Ecto neural progenitor cell (in vitro differentiated cells): ENCODE results near the gene FOXJ1.
A peak's percentile ranks its signal among the peaks of the same experiment; 100 is the strongest.
"Not testable (repeated sequence)": the region's sequence is repeated elsewhere in the genome, so short reads cannot be mapped to it uniquely, and the experiment has no call there.

ENCODE experiments used
- DNase-seq: peaks from one replicate; pipeline ENCODE4 v3.0.0-alpha.2; 2018; ENCODE audit warnings: low spot score

Gene FOXJ1, protein sequence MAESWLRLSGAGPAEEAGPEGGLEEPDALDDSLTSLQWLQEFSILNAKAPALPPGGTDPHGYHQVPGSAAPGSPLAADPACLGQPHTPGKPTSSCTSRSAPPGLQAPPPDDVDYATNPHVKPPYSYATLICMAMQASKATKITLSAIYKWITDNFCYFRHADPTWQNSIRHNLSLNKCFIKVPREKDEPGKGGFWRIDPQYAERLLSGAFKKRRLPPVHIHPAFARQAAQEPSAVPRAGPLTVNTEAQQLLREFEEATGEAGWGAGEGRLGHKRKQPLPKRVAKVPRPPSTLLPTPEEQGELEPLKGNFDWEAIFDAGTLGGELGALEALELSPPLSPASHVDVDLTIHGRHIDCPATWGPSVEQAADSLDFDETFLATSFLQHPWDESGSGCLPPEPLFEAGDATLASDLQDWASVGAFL

GRCh38 chr17:76141212-76142038, at the start of gene FOXJ1:
Gene FOXJ1, minus strand, starts transcription at chr17:76141245. Its CDS starts 850 bp downstream, at chr17:76140395.
- DNase-seq, result peak; percentile 100

DNA sequence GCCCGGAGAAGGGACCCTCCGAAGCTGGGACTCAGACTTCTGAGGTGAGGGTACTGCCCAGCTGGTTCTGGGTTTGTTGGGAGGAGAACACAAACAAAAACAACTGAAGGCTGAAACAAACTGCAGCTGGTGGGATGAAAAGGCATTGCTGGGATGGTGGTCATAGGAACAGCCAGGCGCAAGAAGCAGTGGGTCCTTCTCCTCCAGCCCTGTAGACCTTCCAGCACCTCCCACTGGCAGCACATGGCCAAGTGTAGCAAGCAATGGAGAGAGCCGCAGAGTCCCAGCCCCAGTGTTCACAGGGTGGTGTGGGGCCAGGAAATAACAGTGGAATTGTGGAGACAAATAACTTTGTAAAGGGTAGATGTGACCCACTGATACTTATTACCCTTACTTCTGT, 48.7 kb upstream of the FOXJ1 start:
- no peak for DNase-seq

DNA sequence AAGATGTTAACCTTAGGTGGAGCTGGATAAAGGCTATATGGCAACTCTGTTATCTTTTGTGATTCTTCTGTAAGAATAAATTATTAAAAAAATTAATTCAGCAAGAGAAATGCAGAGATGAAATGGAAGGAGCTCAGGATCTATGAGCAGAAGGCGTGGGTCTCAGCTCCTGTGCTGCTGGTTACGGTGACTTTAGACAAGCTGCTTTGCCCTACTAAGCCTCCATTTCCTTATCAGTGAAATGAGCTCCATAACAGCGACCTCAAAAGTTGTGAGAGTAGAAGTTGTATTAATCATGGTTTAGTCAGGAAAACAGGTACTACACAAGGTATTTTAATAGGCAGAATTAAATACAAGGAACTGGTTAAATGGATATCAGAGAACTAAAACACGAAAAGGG, 48.2 kb upstream of the FOXJ1 start:
- no peak for DNase-seq

GRCh38 chr17:76188213-76189016, 47.4 kb upstream of the FOXJ1 start:
- no peak for DNase-seq

DNA sequence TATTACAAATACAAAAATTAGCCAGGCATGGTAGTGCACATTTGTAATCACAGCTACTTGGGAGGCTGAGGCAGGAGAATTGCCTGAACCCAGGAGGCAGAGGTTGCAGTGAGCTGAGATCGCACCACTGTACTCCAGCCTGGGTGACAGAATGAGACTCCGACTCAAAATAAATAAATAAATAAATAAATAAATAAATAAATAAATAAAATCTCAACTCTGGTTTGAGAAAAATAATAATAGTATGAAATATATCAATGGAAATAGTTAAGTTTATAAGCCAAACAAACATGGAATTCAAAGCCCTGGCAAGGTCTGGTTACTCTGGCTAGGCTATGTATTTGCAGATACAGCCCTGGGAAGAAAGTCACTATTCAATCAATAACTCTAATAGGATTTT, 45.7 kb upstream of the FOXJ1 start:
- DNase-seq, result not testable (repeated sequence)

- DNase-seq, result no peak
These were observed 43.2 kb upstream of the FOXJ1 start for GRCh38 chr17:76184290-76184689.

DNA sequence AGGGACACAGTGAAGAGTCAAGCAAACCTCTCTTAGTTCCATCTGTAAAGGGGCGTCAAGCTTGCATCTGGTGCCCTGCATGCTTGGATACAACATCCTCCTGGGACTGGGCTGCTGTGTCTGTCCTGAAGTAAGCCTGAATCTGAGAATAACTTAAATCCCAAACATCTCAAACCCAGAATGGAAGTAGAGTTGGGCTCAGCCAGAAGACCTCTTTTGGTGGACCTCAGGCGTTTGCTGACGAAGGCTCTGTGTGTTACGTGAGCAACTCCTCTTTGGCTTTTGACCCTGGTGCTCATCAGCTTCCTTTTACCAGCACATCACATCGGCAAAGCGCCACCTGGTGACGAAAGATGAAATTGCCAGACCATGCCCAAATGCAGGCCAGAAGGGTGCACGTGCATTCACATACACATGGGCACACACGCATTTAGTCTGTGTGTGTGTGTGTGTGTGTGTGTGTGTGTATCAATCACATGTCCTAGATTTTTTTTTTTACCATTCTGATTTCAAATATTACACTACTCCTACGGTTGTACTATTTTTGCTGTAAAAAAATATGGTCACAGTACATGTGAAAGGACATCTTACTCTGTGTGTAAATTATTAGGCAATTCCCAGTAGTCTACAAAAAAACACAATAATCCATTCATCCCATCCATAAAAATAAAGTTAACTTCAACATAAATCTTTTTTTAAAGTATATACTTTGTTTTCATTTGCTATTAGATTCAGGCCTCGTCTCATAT, 41.1 kb upstream of the FOXJ1 start:
- peak; percentile 96 for DNase-seq

- no peak for DNase-seq
These were observed 38.7 kb upstream of the FOXJ1 start for GRCh38 chr17:76179496-76180467.

- DNase-seq, result no peak
These were observed 37.1 kb upstream of the FOXJ1 start for GRCh38 chr17:76178124-76178523.

- no peak for DNase-seq
These were observed 35.9 kb upstream of the FOXJ1 start for GRCh38 chr17:76176701-76177574.

GRCh38 chr17:76174037-76174436, 33.0 kb upstream of the FOXJ1 start:
- no peak for DNase-seq

DNA sequence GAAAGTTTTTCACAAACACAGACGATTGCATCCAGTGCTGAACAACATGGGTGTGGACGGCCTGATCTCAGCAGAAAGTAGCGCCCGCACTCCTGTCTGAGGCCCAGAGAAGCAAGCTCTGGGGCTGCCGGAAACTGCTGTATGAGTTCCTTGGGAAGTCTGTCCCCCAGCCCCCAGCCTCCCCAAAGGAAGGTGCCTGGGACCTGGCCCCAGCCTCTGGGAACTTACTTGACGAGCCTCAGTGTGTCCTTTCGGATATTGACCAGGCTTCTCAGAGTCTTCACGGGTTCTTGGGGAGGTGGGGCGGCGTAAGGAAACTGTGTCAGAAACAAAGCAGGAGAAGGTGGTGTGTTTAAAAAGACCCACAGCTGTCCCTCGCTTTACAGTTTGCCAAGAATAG, 32.4 kb upstream of the FOXJ1 start:
- DNase-seq, result no peak

- no peak for DNase-seq
These were observed 30.7 kb upstream of the FOXJ1 start for GRCh38 chr17:76171706-76172105.

DNA sequence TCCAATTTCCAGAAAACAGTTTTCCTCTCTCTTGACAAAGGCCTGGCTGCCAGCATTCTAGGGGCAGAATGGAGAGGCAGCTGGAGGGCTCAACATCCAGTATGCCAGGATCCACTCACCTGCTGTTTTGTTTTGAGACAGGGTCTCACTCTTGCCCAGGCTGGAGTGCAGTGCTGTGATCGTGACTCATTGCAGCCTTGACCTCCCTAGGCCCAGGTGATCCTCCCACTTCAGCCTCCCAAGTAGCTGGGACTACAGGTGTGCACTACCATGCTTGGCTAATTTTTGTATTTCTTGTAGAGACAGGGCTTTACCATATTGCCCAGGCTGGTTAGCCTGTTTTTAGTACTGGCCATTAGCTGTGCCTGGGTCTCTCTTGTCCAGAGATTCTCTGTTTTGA, 29.1 kb upstream of the FOXJ1 start:
- DNase-seq, result no peak

DNA sequence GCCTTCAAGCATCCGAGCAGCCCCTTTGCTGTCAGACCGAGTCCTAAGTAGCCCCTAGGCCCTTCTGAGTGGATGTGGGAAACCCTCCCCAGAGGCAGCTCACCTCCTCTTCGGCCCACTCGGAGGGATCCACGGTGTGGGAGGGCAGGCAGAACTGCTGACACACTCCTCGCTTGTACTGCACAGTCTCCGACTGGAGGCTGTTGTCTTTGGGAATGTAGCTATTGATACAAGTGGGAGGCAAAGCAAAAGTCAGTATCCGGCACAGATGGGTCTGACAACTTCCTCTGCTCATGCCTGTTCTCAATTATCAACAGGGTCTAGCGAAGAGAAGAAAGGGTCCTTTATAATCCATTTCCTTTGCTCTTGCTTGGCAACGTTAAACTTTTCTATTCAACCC, 25.9 kb upstream of the FOXJ1 start:
- no peak for DNase-seq

GRCh38 chr17:76166168-76166567, 25.1 kb upstream of the FOXJ1 start:
- DNase-seq, result no peak

- no peak for DNase-seq
These were observed 23.3 kb upstream of the FOXJ1 start for GRCh38 chr17:76164331-76164730.

DNA sequence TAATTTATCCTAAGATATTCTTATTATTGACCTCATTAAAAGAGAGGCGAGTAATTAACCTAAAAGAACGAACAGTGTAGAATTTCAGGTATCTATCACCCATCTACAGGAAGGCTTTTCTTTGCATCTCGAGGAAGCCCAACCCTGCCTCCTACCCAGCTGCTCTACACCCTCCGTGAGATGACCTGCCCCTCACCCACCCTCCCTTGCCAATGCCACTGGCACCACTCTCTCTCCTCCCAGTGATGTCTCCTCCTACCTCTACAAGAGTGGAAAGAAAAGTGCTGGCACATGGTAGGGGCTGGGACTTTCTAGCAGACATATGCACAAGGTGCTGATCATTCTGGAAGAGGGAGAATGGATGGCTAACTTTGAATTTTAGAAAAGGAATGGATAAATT, 22.9 kb upstream of the FOXJ1 start:
- no peak for DNase-seq

DNA sequence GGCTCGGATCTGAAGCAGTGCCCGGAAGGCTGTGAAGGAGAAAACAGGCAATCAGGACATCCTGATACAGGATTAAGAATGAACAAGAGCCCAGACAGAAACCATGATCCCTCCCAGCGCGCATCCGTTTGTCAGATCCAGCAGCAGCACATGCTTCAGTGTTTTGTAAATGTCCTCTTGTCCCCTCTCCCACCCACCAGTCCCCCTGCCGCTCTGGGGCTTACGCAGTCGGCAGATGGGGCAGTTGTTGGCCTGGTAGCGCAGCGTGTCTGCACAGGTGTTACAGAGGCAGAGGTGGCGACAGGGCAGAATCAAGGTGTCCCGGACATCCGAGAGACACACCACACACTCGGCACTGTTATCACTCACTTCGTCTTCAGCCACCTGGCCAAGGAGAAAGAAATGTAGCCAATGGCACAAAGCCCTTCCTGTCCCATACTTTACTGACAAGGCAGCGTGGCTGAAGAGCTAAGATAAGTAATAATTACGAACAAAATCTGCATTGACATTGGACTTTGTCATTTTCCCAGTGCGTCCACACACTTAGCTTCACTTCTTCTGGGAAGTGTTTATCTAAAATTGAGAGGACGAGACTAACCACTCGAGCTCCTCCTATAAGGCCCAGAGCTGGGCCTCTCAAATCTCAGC, 20.7 kb upstream of the FOXJ1 start:
- no peak for DNase-seq
